HepG2 (cell line): ENCODE data around the gene MAPK11. TPM values are rescaled to one million over a fixed set of nuclear protein-coding genes. Genes with fewer than 3 reads are reported as not detected.

Source experiments
- CCAR2 ChIP-seq: fragments of 200-400 bp; formaldehyde crosslinking; optimal IDR thresholded peaks from 2 replicates; pipeline ENCODE3; 2018; ENCODE audit warnings: low read depth, mild to moderate bottlenecking, low read length, moderate library complexity
- CHCHD3 ChIP-seq: sonication (generic); formaldehyde crosslinking; IDR thresholded peaks from 2 replicates; pipeline ENCODE4 v1.8.0; 2022; ENCODE audit warnings: mild to moderate bottlenecking, missing genetic modification reagents, moderate library complexity
- GZF1 ChIP-seq: sonication (generic); formaldehyde crosslinking; IDR thresholded peaks from 2 replicates; pipeline ENCODE4 v1.5.1; 2020; ENCODE audit warnings: mild to moderate bottlenecking, missing genetic modification reagents
- IKZF1 ChIP-seq: fragments of 450-650 bp; IDR thresholded peaks from 2 replicates; pipeline ENCODE4 v1.7.1; 2016
- MYC ChIP-seq: sonication (generic); formaldehyde crosslinking; IDR thresholded peaks from 2 replicates; pipeline ENCODE4 v1.9.0; 2021; ENCODE audit warnings: missing genetic modification reagents, borderline replicate concordance
- PRPF4 ChIP-seq: fragments of 200-400 bp; formaldehyde crosslinking; IDR thresholded peaks from 2 replicates; pipeline ENCODE4 v1.6.1; 2016; ENCODE audit warnings: low read length, low read depth; ENCODE audit not compliant: poor library complexity, severe bottlenecking
- RCOR2 ChIP-seq: IDR thresholded peaks from 2 replicates; pipeline ENCODE4 v1.6.1; 2016; ENCODE audit warnings: missing biosample characterization, missing genetic modification reagents
- SIN3B ChIP-seq: fragments of 150-350 bp; IDR thresholded peaks from 2 replicates; pipeline ENCODE4 v1.6.1; 2014; ENCODE audit warnings: low read length
- SIX1 ChIP-seq: sonication (generic); formaldehyde crosslinking; IDR thresholded peaks from 2 replicates; pipeline ENCODE4 v1.4.0; 2020; ENCODE audit warnings: missing genetic modification reagents, borderline replicate concordance
- STAG1 ChIP-seq: sonication (generic); formaldehyde crosslinking; IDR thresholded peaks from 2 replicates; pipeline ENCODE4 v1.4.0; 2020; ENCODE audit warnings: missing genetic modification reagents
- SUZ12 ChIP-seq: fragments of 150-350 bp; IDR thresholded peaks from 2 replicates; pipeline ENCODE4 v1.6.1; 2014; ENCODE audit warnings: low read depth, low read length
- TBX2 ChIP-seq: sonication (generic); formaldehyde crosslinking; IDR thresholded peaks from 2 replicates; pipeline ENCODE4 v1.5.0; 2020; ENCODE audit warnings: missing genetic modification reagents, mild to moderate bottlenecking, borderline replicate concordance
- ZNF17 ChIP-seq: sonication (generic); formaldehyde crosslinking; IDR thresholded peaks from 2 replicates; pipeline ENCODE4 v1.5.0; 2020; ENCODE audit warnings: mild to moderate bottlenecking, missing genetic modification reagents
- ZNF552 ChIP-seq: sonication (generic); formaldehyde crosslinking; IDR thresholded peaks from 2 replicates; pipeline ENCODE4 v1.9.0; 2022; ENCODE audit warnings: missing genetic modification reagents, mild to moderate bottlenecking, borderline replicate concordance
- ZNF788 ChIP-seq: sonication (generic); formaldehyde crosslinking; IDR thresholded peaks from 2 replicates; pipeline ENCODE4 v1.5.0; 2020; ENCODE audit warnings: mild to moderate bottlenecking, missing genetic modification reagents, borderline replicate concordance
- ZNF850 ChIP-seq: sonication (generic); formaldehyde crosslinking; conservative IDR thresholded peaks from 2 replicates; pipeline ENCODE4 v1.9.0; 2021; ENCODE audit warnings: mild to moderate bottlenecking, missing genetic modification reagents
- polyA plus RNA-seq, 8 experiments: library from polyadenylated mRNA; depleted of rRNA in 3 of 8; stranded (reverse) in 7 of 8; unstranded in 1 of 8; fragments of >200 nt; fragmentation: Illumina TruSeq in 4 of 8; extraction: Trizol in 4 of 8; gene quantifications; 2 replicates each; pipeline versions ENCODE4 v1.2.1 to v1.2.3, GENCODE V29; 2011 to 2016; ENCODE audit warnings: low read depth in 4 of 8, missing spikeins in 1 of 8, mixed read lengths in 1 of 8; ENCODE audit not compliant: insufficient read depth in 1 of 8
- total RNA-seq, 5 experiments: library from RNA; depleted of rRNA; stranded (reverse); fragments of >200 nt; fragmentation: Illumina TruSeq; extraction: Trizol; gene quantifications; 2 replicates each; pipeline ENCODE4 v1.2.3, GENCODE V29; 2016; ENCODE audit warnings: low read depth in 1 of 5
- TF ChIP-seq, protein P1 (sequence below): sonication (generic); formaldehyde crosslinking; IDR thresholded peaks from 2 replicates; pipeline ENCODE4 v1.9.0; 2021; ENCODE audit warnings: mild to moderate bottlenecking, missing genetic modification reagents
- TF ChIP-seq, protein P2 (sequence below): sonication (generic); formaldehyde crosslinking; conservative IDR thresholded peaks from 2 replicates; pipeline ENCODE4 v1.4.0; 2020; ENCODE audit warnings: missing genetic modification reagents
- TF ChIP-seq, protein P3 (sequence below): sonication (generic); formaldehyde crosslinking; IDR thresholded peaks from 2 replicates; pipeline ENCODE4 v1.5.1; 2020; ENCODE audit warnings: missing genetic modification reagents, mild to moderate bottlenecking, borderline replicate concordance
- TF ChIP-seq, protein P4 (sequence below), 2 experiments: sonication (generic) in 1 of 2; formaldehyde crosslinking in 1 of 2; IDR thresholded peaks; 2 replicates each; pipeline versions ENCODE4 v1.4.0 to v1.6.1; 2018 to 2020; ENCODE audit warnings: missing genetic modification reagents in 2 of 2, borderline replicate concordance in 1 of 2, low read depth in 1 of 2, mild to moderate bottlenecking in 1 of 2, missing biosample characterization in 1 of 2

MAPK11 gene
- total and polyA plus RNA-seq, 2 of the 13 experiments (the other 11 are each of a cell fraction or from before 2014, with no cell fraction given): 0.15 to 0.17 TPM

DNA sequence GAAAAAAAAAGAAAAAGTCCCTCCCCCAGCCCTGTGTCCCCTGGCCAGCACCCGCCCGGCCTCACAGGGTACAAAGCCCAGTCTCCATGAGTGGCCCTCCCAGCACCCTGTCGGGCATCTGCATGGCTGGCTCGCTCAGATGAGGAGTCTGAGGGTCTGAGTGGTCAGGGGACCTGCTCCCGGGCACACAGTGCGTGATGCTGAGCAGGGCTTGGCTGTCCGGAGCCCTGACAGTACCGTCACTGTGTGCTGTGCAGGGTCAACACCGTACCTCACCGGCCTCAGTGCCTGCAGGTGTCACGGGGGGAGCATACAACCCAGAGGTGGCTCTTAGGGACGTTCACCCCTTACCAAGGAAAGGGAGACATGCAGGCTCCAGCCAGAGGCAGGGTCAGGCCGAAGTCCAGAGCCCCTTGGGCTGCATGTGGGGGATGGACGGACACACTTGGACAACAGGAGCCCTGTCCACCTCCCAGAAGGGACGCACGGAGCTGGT lies 40.8 kb upstream of the MAPK11 start (continued):
- TF ChIP-seq, protein P1, sequence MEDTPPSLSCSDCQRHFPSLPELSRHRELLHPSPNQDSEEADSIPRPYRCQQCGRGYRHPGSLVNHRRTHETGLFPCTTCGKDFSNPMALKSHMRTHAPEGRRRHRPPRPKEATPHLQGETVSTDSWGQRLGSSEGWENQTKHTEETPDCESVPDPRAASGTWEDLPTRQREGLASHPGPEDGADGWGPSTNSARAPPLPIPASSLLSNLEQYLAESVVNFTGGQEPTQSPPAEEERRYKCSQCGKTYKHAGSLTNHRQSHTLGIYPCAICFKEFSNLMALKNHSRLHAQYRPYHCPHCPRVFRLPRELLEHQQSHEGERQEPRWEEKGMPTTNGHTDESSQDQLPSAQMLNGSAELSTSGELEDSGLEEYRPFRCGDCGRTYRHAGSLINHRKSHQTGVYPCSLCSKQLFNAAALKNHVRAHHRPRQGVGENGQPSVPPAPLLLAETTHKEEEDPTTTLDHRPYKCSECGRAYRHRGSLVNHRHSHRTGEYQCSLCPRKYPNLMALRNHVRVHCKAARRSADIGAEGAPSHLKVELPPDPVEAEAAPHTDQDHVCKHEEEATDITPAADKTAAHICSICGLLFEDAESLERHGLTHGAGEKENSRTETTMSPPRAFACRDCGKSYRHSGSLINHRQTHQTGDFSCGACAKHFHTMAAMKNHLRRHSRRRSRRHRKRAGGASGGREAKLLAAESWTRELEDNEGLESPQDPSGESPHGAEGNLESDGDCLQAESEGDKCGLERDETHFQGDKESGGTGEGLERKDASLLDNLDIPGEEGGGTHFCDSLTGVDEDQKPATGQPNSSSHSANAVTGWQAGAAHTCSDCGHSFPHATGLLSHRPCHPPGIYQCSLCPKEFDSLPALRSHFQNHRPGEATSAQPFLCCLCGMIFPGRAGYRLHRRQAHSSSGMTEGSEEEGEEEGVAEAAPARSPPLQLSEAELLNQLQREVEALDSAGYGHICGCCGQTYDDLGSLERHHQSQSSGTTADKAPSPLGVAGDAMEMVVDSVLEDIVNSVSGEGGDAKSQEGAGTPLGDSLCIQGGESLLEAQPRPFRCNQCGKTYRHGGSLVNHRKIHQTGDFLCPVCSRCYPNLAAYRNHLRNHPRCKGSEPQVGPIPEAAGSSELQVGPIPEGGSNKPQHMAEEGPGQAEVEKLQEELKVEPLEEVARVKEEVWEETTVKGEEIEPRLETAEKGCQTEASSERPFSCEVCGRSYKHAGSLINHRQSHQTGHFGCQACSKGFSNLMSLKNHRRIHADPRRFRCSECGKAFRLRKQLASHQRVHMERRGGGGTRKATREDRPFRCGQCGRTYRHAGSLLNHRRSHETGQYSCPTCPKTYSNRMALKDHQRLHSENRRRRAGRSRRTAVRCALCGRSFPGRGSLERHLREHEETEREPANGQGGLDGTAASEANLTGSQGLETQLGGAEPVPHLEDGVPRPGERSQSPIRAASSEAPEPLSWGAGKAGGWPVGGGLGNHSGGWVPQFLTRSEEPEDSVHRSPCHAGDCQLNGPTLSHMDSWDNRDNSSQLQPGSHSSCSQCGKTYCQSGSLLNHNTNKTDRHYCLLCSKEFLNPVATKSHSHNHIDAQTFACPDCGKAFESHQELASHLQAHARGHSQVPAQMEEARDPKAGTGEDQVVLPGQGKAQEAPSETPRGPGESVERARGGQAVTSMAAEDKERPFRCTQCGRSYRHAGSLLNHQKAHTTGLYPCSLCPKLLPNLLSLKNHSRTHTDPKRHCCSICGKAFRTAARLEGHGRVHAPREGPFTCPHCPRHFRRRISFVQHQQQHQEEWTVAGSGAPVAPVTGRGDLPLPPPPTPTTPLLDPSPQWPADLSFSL (CRISPR knock-in tag): no peak
- no peak for TF ChIP-seq CHCHD3
- no peak for TF ChIP-seq ZNF552
- no peak for TF ChIP-seq SUZ12
- TF ChIP-seq STAG1 (CRISPR knock-in tag): no peak
- TF ChIP-seq ZNF788 (CRISPR knock-in tag): peak; percentile 32; the same call in 1 of the 2 replicates
- TF ChIP-seq RCOR2 (CRISPR knock-in tag): no peak
- TF ChIP-seq, protein P2, sequence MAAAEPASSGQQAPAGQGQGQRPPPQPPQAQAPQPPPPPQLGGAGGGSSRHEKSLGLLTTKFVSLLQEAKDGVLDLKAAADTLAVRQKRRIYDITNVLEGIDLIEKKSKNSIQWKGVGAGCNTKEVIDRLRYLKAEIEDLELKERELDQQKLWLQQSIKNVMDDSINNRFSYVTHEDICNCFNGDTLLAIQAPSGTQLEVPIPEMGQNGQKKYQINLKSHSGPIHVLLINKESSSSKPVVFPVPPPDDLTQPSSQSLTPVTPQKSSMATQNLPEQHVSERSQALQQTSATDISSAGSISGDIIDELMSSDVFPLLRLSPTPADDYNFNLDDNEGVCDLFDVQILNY: no peak
- no peak for TF ChIP-seq GZF1 (CRISPR knock-in tag)
- TF ChIP-seq, protein P3, sequence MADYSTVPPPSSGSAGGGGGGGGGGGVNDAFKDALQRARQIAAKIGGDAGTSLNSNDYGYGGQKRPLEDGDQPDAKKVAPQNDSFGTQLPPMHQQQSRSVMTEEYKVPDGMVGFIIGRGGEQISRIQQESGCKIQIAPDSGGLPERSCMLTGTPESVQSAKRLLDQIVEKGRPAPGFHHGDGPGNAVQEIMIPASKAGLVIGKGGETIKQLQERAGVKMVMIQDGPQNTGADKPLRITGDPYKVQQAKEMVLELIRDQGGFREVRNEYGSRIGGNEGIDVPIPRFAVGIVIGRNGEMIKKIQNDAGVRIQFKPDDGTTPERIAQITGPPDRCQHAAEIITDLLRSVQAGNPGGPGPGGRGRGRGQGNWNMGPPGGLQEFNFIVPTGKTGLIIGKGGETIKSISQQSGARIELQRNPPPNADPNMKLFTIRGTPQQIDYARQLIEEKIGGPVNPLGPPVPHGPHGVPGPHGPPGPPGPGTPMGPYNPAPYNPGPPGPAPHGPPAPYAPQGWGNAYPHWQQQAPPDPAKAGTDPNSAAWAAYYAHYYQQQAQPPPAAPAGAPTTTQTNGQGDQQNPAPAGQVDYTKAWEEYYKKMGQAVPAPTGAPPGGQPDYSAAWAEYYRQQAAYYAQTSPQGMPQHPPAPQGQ (CRISPR knock-in tag): no peak
- TF ChIP-seq IKZF1: no peak
- TF ChIP-seq MYC (CRISPR knock-in tag): 0 out of 2 replicates have a peak, but pooled peaks have one; percentile 42
- no peak for TF ChIP-seq SIX1
- no peak for TF ChIP-seq ZNF17 (CRISPR knock-in tag)
- peak; percentile 35; the same call in 1 of the 2 replicates for TF ChIP-seq TBX2
- TF ChIP-seq ZNF850 (CRISPR knock-in tag): no peak
- no peak for TF ChIP-seq PRPF4
- no peak for TF ChIP-seq CCAR2
- no peak for TF ChIP-seq SIN3B
- TF ChIP-seq, protein P4, sequence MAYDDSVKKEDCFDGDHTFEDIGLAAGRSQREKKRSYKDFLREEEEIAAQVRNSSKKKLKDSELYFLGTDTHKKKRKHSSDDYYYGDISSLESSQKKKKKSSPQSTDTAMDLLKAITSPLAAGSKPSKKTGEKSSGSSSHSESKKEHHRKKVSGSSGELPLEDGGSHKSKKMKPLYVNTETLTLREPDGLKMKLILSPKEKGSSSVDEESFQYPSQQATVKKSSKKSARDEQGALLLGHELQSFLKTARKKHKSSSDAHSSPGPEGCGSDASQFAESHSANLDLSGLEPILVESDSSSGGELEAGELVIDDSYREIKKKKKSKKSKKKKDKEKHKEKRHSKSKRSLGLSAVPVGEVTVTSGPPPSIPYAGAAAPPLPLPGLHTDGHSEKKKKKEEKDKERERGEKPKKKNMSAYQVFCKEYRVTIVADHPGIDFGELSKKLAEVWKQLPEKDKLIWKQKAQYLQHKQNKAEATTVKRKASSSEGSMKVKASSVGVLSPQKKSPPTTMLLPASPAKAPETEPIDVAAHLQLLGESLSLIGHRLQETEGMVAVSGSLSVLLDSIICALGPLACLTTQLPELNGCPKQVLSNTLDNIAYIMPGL (CRISPR knock-in tag; IDR thresholded peaks at IDR 0.05; ENCODE audit: borderline replicate concordance in 1 of 2, low read depth in 1 of 2): no peak
